HepG2 (cell line): ENCODE data around the gene HMBS. TPM values are rescaled to one million over a fixed set of nuclear protein-coding genes. Genes with fewer than 3 reads are reported as not detected.

ENCODE experiments used
- ATAC-seq: fragments of 200-7000 bp; cut with Tn5 transposase; 3 replicates; pipeline ENCODE4 v1.9.1; 2020; ENCODE audit warnings: mild to moderate bottlenecking, moderate library complexity
- BruUV-seq: library from RNA; stranded (reverse); fragments of 400-500 nt; replicated peaks from 2 replicates; lab custom pipeline; 2021; lab: Mats Ljungman, UMichigan
- CTCF ChIA-PET: fragments of 300-600 bp; formaldehyde crosslinking; extraction: SDS; loops from one replicate; lab custom pipeline; 2021; ENCODE audit warnings: low total read pairs, inconsistent platforms, low intra/inter-chr PET ratio; lab: Yijun Ruan, JAX
- POLR2A ChIA-PET: fragments of 350-600 bp; sonication (Branson Sonifier 250); formaldehyde crosslinking; loops from one replicate; lab custom pipeline; 2020; ENCODE audit warnings: antibody characterized with exemption, inconsistent platforms; lab: Yijun Ruan, JAX
- DNase-seq: peaks from one replicate; pipeline ENCODE4 v3.0.0-alpha.2; 2015; ENCODE audit warnings: low spot score
- FAIRE-seq: peaks from 3 replicates; lab custom pipeline; 2011; peaks lifted over from hg19 to GRCh38; lab: Jason Lieb, UNC
- H2AFZ ChIP-seq: one replicate; pipeline ENCODE4 v1.6.1; 2011; ENCODE audit warnings: low read length, inconsistent platforms
- H3K27ac ChIP-seq: fragments of 300-600 bp; 3 replicates; pipeline ENCODE4 v1.8.0; 2011; ENCODE audit warnings: mixed run types, mild to moderate bottlenecking, mixed read lengths, low read length, inconsistent platforms; ENCODE audit not compliant: insufficient read depth; ENCODE audit errors: extremely low read length
- H3K27me3 ChIP-seq, 2 experiments: fragments of 200-600 bp in 1 of 2; 2 replicates in 1 of 2; 3 replicates in 1 of 2; pipeline versions ENCODE4 v1.6.0 to v1.8.0; 2011; ENCODE audit warnings: low read length in 2 of 2, mild to moderate bottlenecking in 2 of 2, moderate library complexity in 2 of 2, inconsistent platforms in 1 of 2; ENCODE audit not compliant: insufficient read depth in 2 of 2, control insufficient read depth in 1 of 2
- H3K36me3 ChIP-seq, 2 experiments: fragments of 200-600 bp in 1 of 2; replicated peaks in 1 of 2; 2 replicates in 1 of 2; 3 replicates in 1 of 2; pipeline versions ENCODE4 v1.5.1 to v1.8.0; 2011; ENCODE audit warnings: low read length in 2 of 2, inconsistent platforms in 1 of 2; ENCODE audit not compliant: insufficient read depth in 2 of 2, control insufficient read depth in 1 of 2
- H3K4me1 ChIP-seq: 2 replicates; pipeline ENCODE4 v1.5.1; 2012; ENCODE audit warnings: low read length, inconsistent platforms; ENCODE audit not compliant: insufficient read depth
- H3K4me2 ChIP-seq: 2 replicates; pipeline ENCODE4 v1.6.0; 2011; ENCODE audit warnings: low read depth, low read length, inconsistent platforms
- H3K4me3 ChIP-seq, 3 experiments: fragments of 200-600 bp in 1 of 3; sonication (generic), shearing (Covaris generic) in 1 of 3; replicated peaks in 1 of 3; 2 replicates each; pipeline ENCODE4 v1.5.1; 2011 to 2016; ENCODE audit warnings: low read length in 3 of 3, inconsistent platforms in 2 of 3, low read depth in 2 of 3, mild to moderate bottlenecking in 2 of 3, control low read depth in 1 of 3, mixed read lengths in 1 of 3; ENCODE audit not compliant: insufficient read depth in 1 of 3
- H3K79me2 ChIP-seq: one replicate; pipeline ENCODE4 v1.6.1; 2011; ENCODE audit warnings: low read length, inconsistent platforms; ENCODE audit not compliant: insufficient read depth
- H3K9ac ChIP-seq: 2 replicates; pipeline ENCODE4 v1.6.0; 2011; ENCODE audit warnings: mild to moderate bottlenecking, low read depth, low read length, inconsistent platforms; ENCODE audit not compliant: insufficient read depth
- H3K9me3 ChIP-seq: 2 replicates; pipeline ENCODE4 v1.5.1; 2012; ENCODE audit warnings: mild to moderate bottlenecking, low read length
- H4K20me1 ChIP-seq: 2 replicates; pipeline ENCODE4 v1.6.0; 2011; ENCODE audit warnings: inconsistent platforms, mild to moderate bottlenecking, low read length, moderate library complexity; ENCODE audit not compliant: insufficient read depth
- MLLT10 ChIP-seq: sonication (generic); formaldehyde crosslinking; IDR thresholded peaks from 2 replicates; pipeline ENCODE4 v1.4.0; 2020; ENCODE audit warnings: missing genetic modification reagents
- NR2C2 ChIP-seq: sonication (generic); formaldehyde crosslinking; IDR thresholded peaks from 2 replicates; pipeline ENCODE4 v1.4.0; 2020; ENCODE audit warnings: missing genetic modification reagents, mild to moderate bottlenecking, moderate library complexity, borderline replicate concordance
- POLR2AphosphoS5 ChIP-seq: IDR thresholded peaks from 2 replicates; pipeline ENCODE4 v1.6.1; 2012; ENCODE audit warnings: low read depth, low read length
- RAD21 ChIP-seq: fragments of 450-650 bp; formaldehyde crosslinking; IDR thresholded peaks from 2 replicates; pipeline ENCODE4 v1.5.0; 2020; ENCODE audit warnings: mild to moderate bottlenecking
- RBFOX2 ChIP-seq: fragments of 200-400 bp; formaldehyde crosslinking; IDR thresholded peaks from 2 replicates; pipeline ENCODE4 v1.6.1; 2017; ENCODE audit warnings: low read depth, mild to moderate bottlenecking, low read length
- RFXAP ChIP-seq: sonication (generic); formaldehyde crosslinking; IDR thresholded peaks from 2 replicates; pipeline ENCODE4 v1.4.0; 2020; ENCODE audit warnings: missing genetic modification reagents, borderline replicate concordance
- SP4 ChIP-seq: sonication (generic); formaldehyde crosslinking; IDR thresholded peaks from 2 replicates; pipeline ENCODE4 v1.8.1; 2023; ENCODE audit warnings: mild to moderate bottlenecking, missing genetic modification reagents
- SP5 ChIP-seq: IDR thresholded peaks from 2 replicates; pipeline ENCODE4 v1.6.1; 2016; ENCODE audit warnings: low read depth, borderline replicate concordance
- SRSF1 ChIP-seq: fragments of 200-400 bp; formaldehyde crosslinking; optimal IDR thresholded peaks from 2 replicates; pipeline ENCODE3; 2017; ENCODE audit warnings: mild to moderate bottlenecking, low read depth, low read length, moderate library complexity
- SSRP1 ChIP-seq: IDR thresholded peaks from 2 replicates; pipeline ENCODE4 v1.6.1; 2016; ENCODE audit warnings: control low read depth
- ZNF407 ChIP-seq: sonication (generic); formaldehyde crosslinking; IDR thresholded peaks from one replicate; pipeline ENCODE4 v1.5.1; 2020; ENCODE audit warnings: mild to moderate bottlenecking, missing genetic modification reagents; ENCODE audit errors: not compliant biosample characterization
- ZNF563 ChIP-seq: sonication (generic); formaldehyde crosslinking; IDR thresholded peaks from 2 replicates; pipeline ENCODE4 v1.8.0; 2022; ENCODE audit warnings: mild to moderate bottlenecking, moderate library complexity, missing genetic modification reagents
- WGBS: methylation state at CpG from one replicate; pipeline ENCODE4 v1.1.6; 2017; ENCODE audit warnings: low lambda C conversion rate; 5-methylcytosine and 5-hydroxymethylcytosine counted together
- in situ Hi-C: cut with HindIII; loops from 2 replicates; pipeline ENCODE4 v1.10.0; 2017; ENCODE audit warnings: low pct_unique_long_range_greater_than_20kb; ENCODE audit not compliant: extremely low pct_ligation_motif_present
- intact Hi-C: fragments of 100-400 bp; cut with micrococcal nuclease; formaldehyde crosslinking; loops from one replicate; pipeline ENCODE4 v1.10.0; 2022; ENCODE audit not compliant: unreplicated experiment
- polyA plus RNA-seq, 8 experiments: library from polyadenylated mRNA; depleted of rRNA in 3 of 8; stranded (reverse) in 7 of 8; unstranded in 1 of 8; fragments of >200 nt; fragmentation: Illumina TruSeq in 4 of 8; extraction: Trizol in 4 of 8; gene quantifications; 2 replicates each; pipeline versions ENCODE4 v1.2.1 to v1.2.3, GENCODE V29; 2011 to 2016; ENCODE audit warnings: low read depth in 4 of 8, missing spikeins in 1 of 8, mixed read lengths in 1 of 8; ENCODE audit not compliant: insufficient read depth in 1 of 8
- total RNA-seq, 5 experiments: library from RNA; depleted of rRNA; stranded (reverse); fragments of >200 nt; fragmentation: Illumina TruSeq; extraction: Trizol; gene quantifications; 2 replicates each; pipeline ENCODE4 v1.2.3, GENCODE V29; 2016; ENCODE audit warnings: low read depth in 1 of 5

The HMBS gene
- total and polyA plus RNA-seq, 2 of the 13 experiments (the other 11 are each of a cell fraction or from before 2014, with no cell fraction given): 9.4 to 46.9 TPM

GRCh38 chr11:119106564-119107537 is 22.2 kb downstream of the HMBS start, which contains the start of gene C2CD2L:
Gene C2CD2L, plus strand, starts transcription at chr11:119107344. Its CDS starts 398 bp downstream, at chr11:119107742.
- Histone ChIP-seq H3K4me3 (peak within 1 kb of the TSS; percentile 68 to 86 (median 85)), H3K9me3 (no peaks in the 10 kb centered on the region), H3K9ac (peak within 1 kb of the TSS; percentile 77), H3K4me2 (peak within 1 kb of the TSS; percentile 99), H4K20me1 (no peaks in the 10 kb centered on the region), H3K36me3 (peaks cover 1 to 14% of the 10 kb centered on the region in 2 experiments; a peak in 3 of 5 replicates), H3K79me2 (no peaks in the 10 kb centered on the region), H3K4me1 (peaks cover 42% of the 10 kb centered on the region), H3K27ac (peak within 1 kb of the TSS; percentile 69), H3K27me3 (no peaks in the 10 kb centered on the region; a peak in 1 of 5 replicates), H2AFZ (peak within 1 kb of the TSS; percentile 22)
- in situ Hi-C loops: no loop called here
- 5% methylated on average over 12 of the region's 49 CpGs for WGBS
- DNase-seq: peak; percentile 68
- POLR2A ChIA-PET: interaction anchor here (0.7 to 4.2 kb wide), 14 partner anchors 11 to 314 kb away, joined by 3 to 75 read pairs (median 4); partner anchors contain the start of genes HINFP, HMBS, NLRX1 and RPS25
- BruUV-seq: no TSS peak
- ATAC-seq: peak; percentile 81
- FAIRE-seq: peak; percentile 4
- CTCF ChIA-PET: no interaction called here
- intact Hi-C loops: loop anchor here (5.0 kb wide), 1 partner anchor 90 kb away; no protein-coding TSS in a partner anchor
- TF ChIP-seq SSRP1 (CRISPR knock-in tag) (peak; percentile 53; the same call in 1 of the 2 replicates), SP4 (CRISPR knock-in tag) (0 out of 2 replicates have a peak, but pooled peaks have one; percentile 33), POLR2AphosphoS5 (0 out of 2 replicates have a peak, but pooled peaks have one; percentile 37), SP5 (CRISPR knock-in tag) (peak; percentile 63), ZNF563 (CRISPR knock-in tag) (peak; percentile 85; the same call in 1 of the 2 replicates), MLLT10 (CRISPR knock-in tag) (no peak), RBFOX2 (peak; percentile 73), NR2C2 (CRISPR knock-in tag) (peak; percentile 53; the same call in 1 of the 2 replicates), RAD21 (0 out of 2 replicates have a peak, but pooled peaks have one; percentile 9), RFXAP (CRISPR knock-in tag) (no peak; the same call in 1 of the 2 replicates), ZNF407 (CRISPR knock-in tag) (no peak), SRSF1 (no peak)
